Activated T-helper 1 cell treated with anti-CD3 and anti-CD28 coated beads, Interleukin-12 subunit alpha, Interleukin-12 subunit beta, Interleukin-2, Interleukin-4 antibody, amounts not matched to agents 30 ng/mL and 10 ng/mL and 1 ng/mL, durations not matched to agents 14 hours and 24 hours and 36 hours (primary cell): ENCODE measurements around the gene LSAMP. TPM values are rescaled to one million over a fixed set of nuclear protein-coding genes. Genes with fewer than 3 reads are reported as not detected.

ENCODE experiments used
- DNase-seq: peaks from one replicate; pipeline ENCODE4 v3.0.0; 2021; ENCODE audit warnings: low spot score
- H3K27ac Mint-ChIP-seq: one replicate; pipeline ENCODE4 v1.8.0; 2021; ENCODE audit warnings: mild to moderate bottlenecking, mixed read lengths
- H3K27me3 Mint-ChIP-seq: one replicate; pipeline ENCODE4 v1.8.0; 2022; ENCODE audit warnings: mild to moderate bottlenecking, moderate library complexity, mixed read lengths; ENCODE audit not compliant: insufficient read depth
- H3K36me3 Mint-ChIP-seq: one replicate; pipeline ENCODE4 v1.8.0; 2021; ENCODE audit warnings: low read depth, mixed read lengths
- H3K4me1 Mint-ChIP-seq: one replicate; pipeline ENCODE4 v1.8.0; 2021; ENCODE audit warnings: low read depth, mixed read lengths
- H3K4me3 Mint-ChIP-seq: one replicate; pipeline ENCODE4 v1.8.0; 2021; ENCODE audit warnings: mild to moderate bottlenecking, moderate library complexity, mixed read lengths
- H3K9me3 Mint-ChIP-seq: one replicate; pipeline ENCODE4 v1.8.0; 2021; ENCODE audit warnings: mixed read lengths
- intact Hi-C: fragments of 100-400 bp; cut with micrococcal nuclease; formaldehyde crosslinking; loops from one replicate; pipeline ENCODE4 v1.15.1; 2024
- total RNA-seq: library from RNA; stranded (reverse); gene quantifications from 2 replicates; pipeline ENCODE4 v1.2.3, GENCODE V29; 2022

LSAMP gene
- total RNA-seq, 1 donor from 2014 or later = not detected

- intact Hi-C loops = no loop called here
- H3K36me3 Mint-ChIP-seq = no peaks in the 10 kb centered on the region
- H3K27ac Mint-ChIP-seq = no peak overlapping the region
- H3K9me3 Mint-ChIP-seq = peaks cover 5% of the 10 kb centered on the region
- DNase-seq = no peak
- H3K27me3 Mint-ChIP-seq = no peaks in the 10 kb centered on the region
- H3K4me1 Mint-ChIP-seq = no peaks in the 10 kb centered on the region
- no peak overlapping the region for H3K4me3 Mint-ChIP-seq
These were observed 296.1 kb downstream of the LSAMP start for GRCh38 chr3:116148881-116149851.

- no peak overlapping the region for H3K4me3 Mint-ChIP-seq
- intact Hi-C loops = no loop called here
- H3K4me1 Mint-ChIP-seq = no peaks in the 10 kb centered on the region
- no peaks in the 10 kb centered on the region for H3K27me3 Mint-ChIP-seq
- H3K27ac Mint-ChIP-seq = no peak overlapping the region
- H3K9me3 Mint-ChIP-seq = peaks cover 5% of the 10 kb centered on the region
- no peak for DNase-seq
- no peaks in the 10 kb centered on the region for H3K36me3 Mint-ChIP-seq
These were observed 299.7 kb downstream of the LSAMP start for GRCh38 chr3:116145613-116146012.

GRCh38 chr3:116141724-116142123 is 303.6 kb downstream of the LSAMP start:
- no peaks in the 10 kb centered on the region for H3K4me1 Mint-ChIP-seq
- no peaks in the 10 kb centered on the region for H3K27me3 Mint-ChIP-seq
- no peaks in the 10 kb centered on the region for H3K36me3 Mint-ChIP-seq

GRCh38 chr3:116140100-116140689 is 305.1 kb downstream of the LSAMP start:
- no peak for DNase-seq
- no peaks in the 10 kb centered on the region for H3K36me3 Mint-ChIP-seq
- no peaks in the 10 kb centered on the region for H3K9me3 Mint-ChIP-seq
- H3K27ac Mint-ChIP-seq = no peak overlapping the region
- H3K4me1 Mint-ChIP-seq = no peaks in the 10 kb centered on the region
- H3K4me3 Mint-ChIP-seq = no peak overlapping the region
- no peaks in the 10 kb centered on the region for H3K27me3 Mint-ChIP-seq
- intact Hi-C loops = loop anchor here (1.0 kb wide), 1 partner anchor 618 kb away; no protein-coding TSS in a partner anchor

More at GRCh38 chr3:116141724-116142123, 303.6 kb downstream of the LSAMP start:
- no peak for DNase-seq
- Mint-ChIP-seq H3K27ac (no peak overlapping the region), H3K9me3 (peaks cover 5% of the 10 kb centered on the region), H3K4me3 (no peak overlapping the region)
- intact Hi-C loops = no loop called here

- Mint-ChIP-seq H3K4me1 (no peaks in the 10 kb centered on the region), H3K27me3 (no peaks in the 10 kb centered on the region), H3K4me3 (no peak overlapping the region), H3K27ac (no peak overlapping the region), H3K36me3 (no peaks in the 10 kb centered on the region), H3K9me3 (no peaks in the 10 kb centered on the region)
- no peak for DNase-seq
- intact Hi-C loops = loop anchor here (1.0 kb wide), 1 partner anchor 619 kb away; no protein-coding TSS in a partner anchor
These were observed 305.6 kb downstream of the LSAMP start for GRCh38 chr3:116139641-116140040.

GRCh38 chr3:116135457-116136085 is 309.7 kb downstream of the LSAMP start:
- no peak for DNase-seq
- H3K36me3 Mint-ChIP-seq = no peaks in the 10 kb centered on the region
- H3K27me3 Mint-ChIP-seq = no peaks in the 10 kb centered on the region
- H3K9me3 Mint-ChIP-seq = no peaks in the 10 kb centered on the region
- H3K4me1 Mint-ChIP-seq = no peaks in the 10 kb centered on the region
- intact Hi-C loops = no loop called here
- H3K4me3 Mint-ChIP-seq = no peak overlapping the region
- H3K27ac Mint-ChIP-seq = no peak overlapping the region

GRCh38 chr3:116129187-116129946 is 315.9 kb downstream of the LSAMP start:
- no peaks in the 10 kb centered on the region for H3K9me3 Mint-ChIP-seq
- DNase-seq = no peak
- H3K4me3 Mint-ChIP-seq = no peak overlapping the region
- H3K4me1 Mint-ChIP-seq = no peaks in the 10 kb centered on the region
- no peak overlapping the region for H3K27ac Mint-ChIP-seq
- no peaks in the 10 kb centered on the region for H3K36me3 Mint-ChIP-seq
- no peaks in the 10 kb centered on the region for H3K27me3 Mint-ChIP-seq
- intact Hi-C loops = no loop called here

GRCh38 chr3:116127464-116127863 is 317.8 kb downstream of the LSAMP start:
- Mint-ChIP-seq H3K4me3 (no peak overlapping the region), H3K9me3 (no peaks in the 10 kb centered on the region), H3K27me3 (no peaks in the 10 kb centered on the region), H3K36me3 (no peaks in the 10 kb centered on the region), H3K4me1 (no peaks in the 10 kb centered on the region), H3K27ac (no peak overlapping the region)
- intact Hi-C loops = no loop called here
- DNase-seq = no peak

GRCh38 chr3:116124166-116124565 is 321.1 kb downstream of the LSAMP start:
- intact Hi-C loops = no loop called here
- no peak overlapping the region for H3K27ac Mint-ChIP-seq
- no peaks in the 10 kb centered on the region for H3K4me1 Mint-ChIP-seq
- no peak overlapping the region for H3K4me3 Mint-ChIP-seq
- DNase-seq = no peak
- no peaks in the 10 kb centered on the region for H3K9me3 Mint-ChIP-seq
- H3K27me3 Mint-ChIP-seq = no peaks in the 10 kb centered on the region
- no peaks in the 10 kb centered on the region for H3K36me3 Mint-ChIP-seq

GRCh38 chr3:116118475-116119169 is 326.7 kb downstream of the LSAMP start:
- no peak overlapping the region for H3K4me3 Mint-ChIP-seq
- intact Hi-C loops = no loop called here
- H3K4me1 Mint-ChIP-seq = no peaks in the 10 kb centered on the region
- DNase-seq = no peak
- H3K27me3 Mint-ChIP-seq = no peaks in the 10 kb centered on the region
- H3K36me3 Mint-ChIP-seq = no peaks in the 10 kb centered on the region
- no peaks in the 10 kb centered on the region for H3K9me3 Mint-ChIP-seq
- H3K27ac Mint-ChIP-seq = no peak overlapping the region

- no peaks in the 10 kb centered on the region for H3K9me3 Mint-ChIP-seq
- intact Hi-C loops = no loop called here
- DNase-seq = no peak
- no peaks in the 10 kb centered on the region for H3K4me1 Mint-ChIP-seq
- no peak overlapping the region for H3K4me3 Mint-ChIP-seq
- H3K27ac Mint-ChIP-seq = no peak overlapping the region
- H3K36me3 Mint-ChIP-seq = no peaks in the 10 kb centered on the region
- H3K27me3 Mint-ChIP-seq = no peaks in the 10 kb centered on the region
These were observed 330.7 kb downstream of the LSAMP start for GRCh38 chr3:116114586-116114985.

- H3K4me3 Mint-ChIP-seq = no peak overlapping the region
- H3K27me3 Mint-ChIP-seq = no peaks in the 10 kb centered on the region
- intact Hi-C loops = no loop called here
- H3K36me3 Mint-ChIP-seq = no peaks in the 10 kb centered on the region
- DNase-seq = no peak
- no peaks in the 10 kb centered on the region for H3K9me3 Mint-ChIP-seq
- H3K4me1 Mint-ChIP-seq = no peaks in the 10 kb centered on the region
- no peak overlapping the region for H3K27ac Mint-ChIP-seq
These were observed 332.6 kb downstream of the LSAMP start for GRCh38 chr3:116112696-116113095.
